ENCODE results near the gene A2ML1.
"Not testable (repeated sequence)": the region's sequence is repeated elsewhere in the genome, so short reads cannot be mapped to it uniquely, and the experiment has no call there.

The A2ML1 gene

DNA sequence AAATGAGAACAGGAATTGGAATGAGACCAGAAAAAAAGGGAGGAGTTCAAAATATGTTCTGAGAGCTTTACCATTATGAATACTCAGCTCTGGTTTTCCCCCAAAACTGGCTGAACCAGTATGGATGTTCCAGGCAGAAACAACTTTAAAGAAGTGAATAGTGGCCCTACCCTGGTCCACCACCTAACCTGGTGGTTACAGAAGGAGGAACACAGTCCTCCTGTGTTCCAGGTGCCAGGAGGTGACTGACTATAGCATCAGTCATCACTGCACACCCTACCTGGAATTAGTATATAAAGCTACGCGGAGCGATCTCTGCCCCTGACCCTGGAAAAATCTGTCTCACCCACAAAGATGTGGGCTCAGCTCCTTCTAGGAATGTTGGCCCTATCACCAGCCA lies at the start of gene A2ML1:
A2ML1 (plus strand) TSS at position 324 of the 400 bp plus-strand sequence; CDS start at position 355, 31 bp downstream.
- in situ Hi-C loops (cut with HindIII; ENCODE audit: low sequenced_read_pairs): no loop called here

DNA sequence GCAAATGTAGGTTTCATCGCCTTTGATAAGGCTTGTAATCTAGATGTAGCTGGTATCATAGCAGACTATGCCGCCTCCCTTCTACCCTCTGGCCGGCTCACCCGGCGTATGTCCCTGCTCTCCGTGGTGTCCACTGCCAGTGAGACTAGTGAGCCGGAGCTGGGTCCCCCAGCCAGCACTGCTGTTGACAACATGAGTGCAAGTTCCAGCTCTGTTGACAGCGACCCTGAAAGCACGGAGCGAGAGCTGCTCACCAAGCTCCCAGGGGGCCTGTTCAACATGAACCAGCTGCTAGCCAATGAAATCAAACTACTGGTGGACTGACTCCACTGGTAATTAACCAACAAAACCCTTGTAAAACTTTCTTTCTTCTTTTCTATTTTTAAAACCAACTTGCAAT lies 49.0 kb upstream of the A2ML1 start:
- in situ Hi-C loops (cut with HindIII; ENCODE audit: low sequenced_read_pairs): no loop called here

DNA sequence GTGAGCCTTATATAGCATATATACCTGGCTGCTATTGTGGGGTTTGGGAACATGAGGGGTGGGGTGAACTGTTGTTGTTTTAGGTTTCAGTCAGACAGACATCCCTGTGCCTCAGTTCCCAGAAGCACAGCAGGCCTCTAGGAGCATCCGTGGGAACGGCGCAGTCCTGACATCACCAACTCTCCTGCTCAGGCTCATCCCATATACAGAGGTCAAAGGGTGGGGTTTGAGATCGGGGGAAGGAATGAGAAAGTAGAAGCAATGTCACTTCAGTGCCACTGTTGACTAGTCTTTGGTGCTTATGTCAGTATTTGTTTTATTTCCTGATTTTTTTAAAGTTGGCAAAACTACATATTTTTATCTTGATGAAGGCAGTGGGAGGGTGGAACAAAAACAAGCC lies 43.1 kb upstream of the A2ML1 start:
- in situ Hi-C loops (cut with HindIII; ENCODE audit: low sequenced_read_pairs): no loop called here

DNA sequence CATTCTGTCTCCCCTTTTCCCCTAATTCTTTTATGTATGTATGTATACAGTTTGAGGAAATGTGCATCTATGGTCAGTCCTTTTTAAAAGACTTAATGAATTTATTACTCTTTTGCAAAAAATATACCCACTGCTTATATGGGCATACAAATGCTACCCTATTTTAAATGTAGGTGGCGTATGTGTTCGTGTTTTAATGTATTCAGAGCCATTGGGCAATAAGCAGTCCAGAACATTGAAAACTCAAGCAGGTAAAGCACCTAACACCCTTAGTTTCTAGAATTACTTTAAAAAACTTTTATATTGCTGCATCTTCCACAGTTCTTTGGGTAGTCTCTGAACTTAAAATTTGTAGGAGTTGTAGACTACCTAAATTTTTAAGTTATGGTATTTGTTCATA lies 42.6 kb upstream of the A2ML1 start:
- in situ Hi-C loops (cut with HindIII; ENCODE audit: low sequenced_read_pairs): no loop called here

DNA sequence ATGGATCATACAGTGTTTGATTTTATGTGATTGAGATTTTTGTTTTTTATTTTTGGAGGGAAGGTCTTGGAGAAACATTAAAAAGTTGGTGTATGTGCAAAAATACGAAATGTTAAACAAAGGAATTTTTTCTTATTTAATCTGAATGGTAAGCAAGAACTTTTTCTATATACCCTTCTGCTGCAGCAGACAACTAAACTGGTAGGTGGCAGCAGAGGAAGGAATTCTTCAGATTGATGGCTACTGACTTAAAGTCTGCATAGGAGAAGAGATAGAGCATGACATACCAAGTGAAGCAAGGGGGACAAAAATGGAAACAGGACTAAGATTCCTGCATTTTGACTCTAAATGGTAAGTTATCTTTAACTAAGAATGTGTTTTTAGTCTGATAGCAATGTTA lies 42.0 kb upstream of the A2ML1 start:
- in situ Hi-C loops (cut with HindIII; ENCODE audit: low sequenced_read_pairs): no loop called here

DNA sequence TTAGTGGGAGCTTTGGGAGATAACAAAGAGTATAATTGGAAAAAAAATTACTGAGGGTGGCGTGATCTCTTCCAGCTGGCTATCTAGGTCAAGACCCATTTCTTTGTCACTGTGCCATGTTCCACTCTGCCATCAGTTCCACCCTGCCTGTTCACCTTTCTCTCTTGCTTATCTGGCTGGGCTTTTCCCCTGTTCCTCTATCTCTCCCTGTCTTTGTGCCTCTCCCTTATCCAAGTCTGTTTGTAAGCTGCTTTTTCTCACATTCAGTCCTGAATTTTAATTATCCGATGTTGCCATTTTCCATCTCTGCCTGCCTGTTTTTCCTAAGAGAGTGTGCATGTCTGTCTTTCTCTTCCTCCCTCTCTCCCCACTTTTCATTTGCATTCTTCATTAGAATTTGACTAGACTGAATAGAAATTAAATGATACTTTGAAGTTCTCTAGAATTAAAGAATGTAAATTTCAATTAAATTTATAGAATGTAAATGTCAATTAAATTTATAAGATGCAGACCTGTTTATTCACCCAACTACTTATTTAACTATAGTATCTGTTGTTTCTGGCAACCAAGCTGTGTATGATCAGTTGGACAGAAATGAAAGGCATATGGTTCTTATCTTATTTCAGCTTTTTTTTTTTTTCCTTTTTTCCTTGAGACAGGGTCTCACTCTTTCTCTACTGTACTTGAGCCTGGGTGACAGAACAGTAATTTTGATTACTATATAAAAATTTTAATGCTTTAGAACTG lies 40.9 kb upstream of the A2ML1 start:
- in situ Hi-C loops (cut with HindIII; ENCODE audit: low sequenced_read_pairs): no loop called here

DNA sequence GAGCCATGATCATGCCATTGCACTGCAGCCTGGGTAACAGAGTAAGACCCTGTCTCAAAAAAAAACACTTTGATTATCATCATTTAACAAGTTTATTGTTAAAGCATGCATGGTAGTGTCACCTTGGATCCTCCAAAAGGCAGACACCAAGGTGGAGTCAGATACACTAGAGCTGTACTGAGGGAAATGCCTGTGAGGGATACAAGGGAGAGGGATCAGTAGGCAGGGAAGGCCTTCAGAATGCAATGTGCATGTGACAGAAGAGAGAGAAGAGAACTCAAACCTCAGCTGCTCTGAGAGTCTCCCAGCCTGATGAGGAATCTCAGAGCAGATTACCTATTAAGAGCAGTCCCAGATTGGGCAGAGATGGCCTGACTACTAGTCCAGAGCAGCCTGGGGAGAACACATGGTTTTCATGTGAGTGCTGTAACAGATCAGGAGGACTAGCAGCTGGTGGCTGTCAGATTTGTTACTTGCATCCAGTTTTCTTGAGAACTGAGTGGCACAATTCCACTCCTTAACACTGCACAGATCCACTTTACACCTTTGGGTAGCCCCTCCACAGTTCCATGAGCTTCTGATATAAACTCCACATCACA lies 38.0 kb upstream of the A2ML1 start:
- in situ Hi-C loops (cut with HindIII; ENCODE audit: low sequenced_read_pairs): no loop called here

DNA sequence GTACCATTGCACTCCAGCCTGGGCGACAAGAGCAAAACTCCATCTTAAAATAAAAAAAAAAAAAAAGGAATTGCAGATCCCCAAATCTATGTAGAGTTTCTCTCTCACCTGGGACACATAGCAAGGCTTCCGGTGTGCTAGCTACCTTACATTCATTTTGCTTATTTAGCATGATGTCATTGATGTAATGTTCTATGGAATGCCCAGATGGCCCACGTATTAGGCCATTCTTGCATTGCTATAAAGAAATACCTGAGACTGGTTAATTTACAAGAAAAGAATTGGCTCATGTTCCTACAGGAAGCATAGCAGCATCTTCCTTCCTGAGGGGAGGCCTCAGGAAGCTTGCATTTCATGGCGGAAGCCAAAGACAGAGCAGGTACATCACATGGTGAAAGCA lies 36.9 kb upstream of the A2ML1 start:
- in situ Hi-C loops (cut with HindIII; ENCODE audit: low sequenced_read_pairs): no loop called here

DNA sequence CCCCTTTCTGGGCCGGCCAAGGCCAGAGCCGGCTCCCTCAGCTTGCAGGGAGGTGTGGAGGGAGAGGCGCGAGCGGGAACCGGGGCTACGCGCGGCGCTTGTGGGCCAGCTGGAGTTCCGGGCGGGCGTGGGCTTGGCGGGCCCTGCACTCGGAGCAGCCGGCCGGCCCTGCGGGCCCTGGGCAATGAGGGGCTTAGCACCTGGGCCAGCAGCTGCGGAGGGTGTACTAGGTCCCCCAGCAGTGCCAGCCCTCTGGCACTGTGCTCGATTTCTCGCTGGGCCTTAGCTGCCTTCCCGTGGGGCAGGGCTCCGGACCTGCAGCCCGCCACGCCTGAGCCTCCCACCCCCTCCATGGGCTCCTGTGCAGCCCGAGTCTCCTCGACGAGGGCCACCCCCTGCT lies 35.2 kb upstream of the A2ML1 start:
- in situ Hi-C loops (cut with HindIII; ENCODE audit: low sequenced_read_pairs): not testable (repeated sequence)

DNA sequence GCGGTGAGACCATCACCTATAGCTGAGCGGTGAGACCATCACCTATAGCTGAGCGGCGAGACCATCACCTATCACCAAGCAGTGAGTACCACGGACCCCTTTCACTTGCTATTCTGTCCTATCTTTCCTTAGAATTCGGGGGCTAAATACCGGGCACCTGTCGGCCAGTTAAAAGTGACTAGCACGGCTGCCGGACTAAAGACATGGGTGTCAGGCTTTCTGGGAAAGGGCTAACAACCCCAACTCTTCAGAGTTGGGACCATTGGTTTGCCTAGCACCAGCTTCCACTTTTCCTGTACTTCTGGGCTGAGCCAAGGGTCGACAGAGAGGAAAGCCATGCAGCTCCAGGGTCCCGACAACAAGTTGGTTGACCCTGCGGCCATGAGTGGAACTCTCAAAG lies 33.7 kb upstream of the A2ML1 start:
- in situ Hi-C loops (cut with HindIII; ENCODE audit: low sequenced_read_pairs): not testable (repeated sequence)

DNA sequence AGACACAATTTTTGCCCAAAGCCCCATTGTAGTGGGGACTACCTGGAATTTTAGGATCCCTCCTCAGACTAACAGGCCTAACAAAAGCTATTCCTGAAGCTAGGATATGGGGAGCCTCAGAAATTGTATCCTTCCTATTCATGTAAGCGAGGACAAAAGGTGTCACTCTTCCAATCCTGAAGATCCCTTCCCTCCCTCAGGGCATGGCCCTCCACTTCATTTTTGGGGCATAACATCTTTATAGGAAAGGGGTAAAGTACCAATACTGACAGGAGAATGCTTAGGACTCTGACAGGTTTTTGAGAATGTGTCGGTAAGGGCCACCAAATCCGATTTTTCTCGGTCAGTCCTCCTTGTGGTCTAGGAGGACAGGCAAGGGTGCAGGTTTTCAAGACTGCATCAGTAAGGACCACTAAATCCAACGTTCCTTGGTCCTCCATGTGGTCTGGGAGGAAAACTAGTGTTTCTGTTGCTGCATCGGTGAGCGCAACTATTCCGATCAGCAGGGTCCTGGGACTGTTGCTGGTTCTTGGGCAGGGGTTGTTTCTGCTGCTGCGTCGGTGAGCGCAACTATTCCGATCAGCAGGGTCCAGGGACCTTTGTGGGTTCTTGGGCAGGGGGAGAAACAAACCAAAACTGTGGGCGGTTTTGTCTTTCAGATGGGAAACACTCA lies 32.9 kb upstream of the A2ML1 start:
- in situ Hi-C loops (cut with HindIII; ENCODE audit: low sequenced_read_pairs): not testable (repeated sequence)

DNA sequence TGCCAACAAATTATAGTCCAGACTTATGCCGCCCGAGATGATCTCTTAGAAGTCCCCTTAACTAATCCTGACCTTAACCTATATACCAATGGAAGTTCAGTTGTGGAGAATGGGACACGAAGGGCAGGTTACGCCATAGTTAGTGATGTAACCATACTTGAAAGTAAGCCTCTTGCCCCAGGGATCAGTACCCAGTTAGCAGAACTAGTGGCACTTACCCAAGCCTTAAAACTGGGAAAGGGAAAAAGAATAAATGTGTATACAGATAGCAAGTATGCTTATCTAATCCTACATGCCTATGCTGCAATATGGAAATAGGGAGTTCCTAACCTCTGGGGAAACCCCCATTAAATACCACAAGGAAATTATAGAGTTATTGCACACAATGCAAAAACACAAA lies 29.2 kb upstream of the A2ML1 start:
- in situ Hi-C loops (cut with HindIII; ENCODE audit: low sequenced_read_pairs): not testable (repeated sequence)

DNA sequence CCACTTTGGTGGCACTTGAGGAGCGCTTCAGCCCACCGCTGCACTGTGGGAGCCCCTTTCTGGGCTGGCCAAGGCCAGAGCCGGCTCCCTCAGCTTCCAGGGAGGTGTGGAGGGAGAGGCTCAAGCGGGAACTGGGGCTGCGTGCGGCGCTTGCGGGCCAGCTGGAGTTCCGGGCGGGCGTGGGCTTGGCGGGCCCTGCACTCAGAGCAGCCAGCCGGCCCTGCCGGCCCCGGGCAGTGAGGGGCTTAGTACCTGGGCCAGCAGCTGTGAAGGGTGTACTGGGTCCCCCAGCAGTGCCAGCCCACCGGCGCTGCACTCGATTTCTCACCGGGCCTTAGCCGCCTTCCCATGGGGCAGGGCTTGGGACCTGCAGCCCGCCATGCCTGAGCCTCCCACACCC lies 27.8 kb upstream of the A2ML1 start:
- in situ Hi-C loops (cut with HindIII; ENCODE audit: low sequenced_read_pairs): not testable (repeated sequence)

DNA sequence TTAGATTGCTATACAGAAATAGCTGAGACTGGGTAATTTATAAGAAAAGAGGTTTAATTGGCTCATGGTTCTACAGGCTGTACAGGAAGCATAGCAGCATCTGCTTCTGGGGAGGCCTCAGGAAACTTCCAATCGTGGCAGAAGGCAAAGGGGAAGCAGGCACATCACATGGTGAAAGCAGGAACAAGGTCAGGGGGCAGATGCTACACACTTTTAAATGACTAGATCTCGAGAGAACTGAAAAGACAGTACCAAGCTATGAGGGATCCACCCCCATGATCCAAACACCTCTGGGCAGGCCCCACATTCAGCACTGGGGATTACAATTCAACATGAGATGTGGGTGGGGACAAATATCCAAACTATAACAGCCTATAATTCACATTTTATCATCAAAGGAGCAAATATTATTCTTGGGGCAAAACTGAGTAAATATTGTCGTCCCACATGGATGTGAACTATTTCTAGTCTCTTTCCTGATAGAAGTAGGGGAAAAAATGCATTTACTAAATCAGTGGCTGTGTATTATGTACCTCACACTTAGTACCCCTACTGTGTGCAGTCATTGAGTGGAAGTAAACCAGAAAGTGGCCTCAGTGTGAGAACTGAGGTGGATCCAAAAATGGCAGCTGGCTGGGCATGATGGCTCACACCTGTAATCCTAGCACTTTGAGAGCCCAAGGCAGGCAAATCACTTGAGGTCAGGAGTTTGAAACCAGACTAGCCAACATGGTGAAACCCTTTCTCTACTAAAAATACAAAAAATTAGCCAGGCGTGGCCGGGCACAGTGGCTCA lies 25.4 kb upstream of the A2ML1 start:
- in situ Hi-C loops (cut with HindIII; ENCODE audit: low sequenced_read_pairs): no loop called here

DNA sequence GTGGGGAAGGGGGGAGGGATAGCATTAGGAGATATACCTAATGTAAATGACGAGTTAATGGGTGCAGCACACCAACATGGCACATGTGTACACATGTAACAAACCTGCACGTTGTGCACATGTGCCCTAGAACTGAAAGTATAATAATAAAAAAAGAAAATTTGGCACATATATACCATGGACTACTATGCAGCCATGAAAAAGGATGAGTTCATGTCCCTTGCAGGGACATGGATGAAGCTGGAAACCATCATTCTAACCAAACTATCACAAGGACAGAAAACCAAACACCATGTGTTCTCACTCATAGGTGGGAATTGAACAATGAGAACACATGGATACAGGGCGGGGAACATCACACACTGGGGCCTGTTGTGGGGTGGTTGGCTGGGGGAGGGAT lies 21.2 kb upstream of the A2ML1 start:
- in situ Hi-C loops (cut with HindIII; ENCODE audit: low sequenced_read_pairs): not testable (repeated sequence)

DNA sequence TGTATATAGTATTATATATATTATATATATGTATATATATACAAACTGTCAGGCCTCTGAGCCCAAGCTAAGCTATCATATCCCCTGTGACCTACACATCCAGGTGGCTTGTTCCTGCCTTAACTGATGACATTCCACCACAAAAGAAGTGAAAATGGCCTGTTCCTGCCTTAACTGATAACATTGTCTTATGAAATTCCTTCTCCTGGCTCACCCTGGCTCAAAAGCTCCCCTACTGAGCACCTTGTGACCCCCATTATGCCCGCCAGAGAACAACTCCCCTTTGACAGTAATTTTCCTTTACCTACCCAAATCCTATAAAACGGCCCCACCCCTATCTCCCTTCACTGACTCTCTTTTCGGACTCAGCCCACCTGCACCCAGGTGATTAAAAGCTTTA lies 17.6 kb upstream of the A2ML1 start:
- in situ Hi-C loops (cut with HindIII; ENCODE audit: low sequenced_read_pairs): not testable (repeated sequence)

DNA sequence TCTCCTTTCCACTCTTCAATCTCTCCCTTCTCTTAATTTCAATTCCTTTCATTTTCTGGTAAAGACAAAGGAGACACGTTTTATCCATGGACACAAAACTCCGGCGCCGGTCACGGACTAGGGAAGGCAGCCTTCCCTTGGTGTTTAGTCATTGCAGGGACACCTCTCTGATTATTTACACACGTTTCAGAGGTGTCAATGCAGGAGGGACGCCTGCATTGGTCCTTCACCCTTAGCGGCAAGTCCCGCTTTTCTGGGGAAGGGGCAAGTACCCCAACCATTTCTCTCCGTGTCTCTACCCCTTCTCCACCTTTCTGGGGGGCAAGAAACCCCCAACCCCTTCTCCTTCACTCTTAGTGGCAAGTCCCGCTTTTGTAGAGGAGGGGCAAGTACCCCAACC lies 16.9 kb upstream of the A2ML1 start:
- in situ Hi-C loops (cut with HindIII; ENCODE audit: low sequenced_read_pairs): not testable (repeated sequence)

DNA sequence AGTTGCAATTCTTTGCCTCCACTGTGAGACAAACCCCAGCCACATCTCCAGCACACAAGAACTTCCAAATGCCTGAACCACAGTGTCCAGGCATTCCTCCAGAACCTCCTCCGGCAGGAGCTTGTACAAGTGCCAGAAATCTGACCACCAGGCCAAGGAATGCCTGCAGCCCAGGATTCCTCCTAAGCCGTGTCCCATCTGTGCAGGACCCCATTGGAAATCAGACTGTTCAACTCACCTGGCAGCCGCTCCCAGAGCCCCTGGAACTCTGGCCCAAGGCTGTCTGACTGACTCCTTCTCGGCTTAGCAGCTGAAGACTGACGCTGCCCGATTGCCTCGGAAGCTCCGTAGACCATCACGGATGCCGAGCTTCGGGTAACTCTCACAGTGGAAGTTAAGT lies 15.3 kb upstream of the A2ML1 start:
- in situ Hi-C loops (cut with HindIII; ENCODE audit: low sequenced_read_pairs): not testable (repeated sequence)

DNA sequence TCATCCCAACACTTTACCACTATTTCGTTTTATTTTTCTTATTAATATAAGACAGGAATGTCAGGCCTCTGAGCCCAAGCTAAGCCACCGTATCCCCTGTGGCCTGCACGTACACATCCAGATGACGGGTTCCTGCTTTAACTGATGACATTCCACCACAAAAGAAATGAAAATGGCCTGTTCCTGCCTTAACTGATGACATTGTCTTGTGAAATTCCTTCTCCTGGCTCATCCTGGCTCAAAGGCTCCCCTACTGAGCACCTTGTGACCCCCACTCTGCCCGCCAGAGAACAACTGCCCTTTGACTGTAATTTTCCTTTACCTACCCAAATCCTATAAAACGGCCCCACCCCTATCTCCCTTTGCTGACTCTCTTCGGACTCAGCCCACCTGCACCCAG lies 12.3 kb upstream of the A2ML1 start:
- in situ Hi-C loops (cut with HindIII; ENCODE audit: low sequenced_read_pairs): not testable (repeated sequence)

DNA sequence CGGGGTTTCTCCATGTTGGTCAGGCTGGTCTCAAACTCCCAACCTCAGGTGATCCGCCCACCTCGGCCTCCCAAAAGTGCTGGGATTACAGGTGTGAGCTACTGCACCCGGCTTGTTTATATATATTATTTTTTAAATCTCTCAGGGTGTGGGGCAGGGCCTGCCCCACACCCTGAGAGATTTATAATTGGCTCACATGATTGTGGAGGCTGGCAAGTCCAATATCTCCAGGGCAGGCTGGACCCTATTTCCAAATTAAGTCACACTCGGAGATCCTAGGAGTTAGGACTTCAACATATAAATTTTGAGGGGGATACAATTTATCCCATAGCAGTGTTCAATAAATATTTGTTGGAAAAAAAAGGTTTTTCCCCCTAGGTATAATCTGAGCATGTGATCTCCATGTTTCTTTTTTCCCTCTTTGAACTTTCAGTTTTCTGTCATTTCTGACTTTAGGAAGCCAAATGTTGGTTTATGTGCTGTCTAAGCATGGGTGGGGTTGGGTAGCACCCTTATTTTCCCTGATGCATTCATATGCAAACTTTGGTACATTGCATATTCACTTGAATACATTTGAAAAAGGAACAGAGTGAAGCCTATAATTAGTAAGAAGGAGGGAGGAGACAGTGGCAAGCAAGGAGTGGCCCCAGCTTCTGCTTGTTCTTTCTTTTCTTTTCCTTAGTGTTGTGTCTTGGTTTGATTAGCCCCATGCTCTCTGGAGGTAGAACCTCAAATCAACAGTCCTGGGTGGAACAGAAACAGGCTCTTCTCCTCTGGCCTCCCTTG lies 8.7 kb upstream of the A2ML1 start:
- in situ Hi-C loops (cut with HindIII; ENCODE audit: low sequenced_read_pairs): no loop called here

Measured in DLD1 (cell line).